Uterus (tissue), 4 donors: ENCODE results near the gene RASGRF1. TPM values are rescaled to one million over a fixed set of nuclear protein-coding genes. Genes with fewer than 3 reads are reported as not detected.

Source experiments
- DNase-seq, 2 donors: peaks; one replicate each; pipeline ENCODE4 v3.0.0-alpha.2; 2019 to 2020
- H3K27ac ChIP-seq, 2 donors: fragments of 200-600 bp; sonication (generic); 1 replicate in 1 of 2; 2 replicates in 1 of 2; pipeline ENCODE4 v1.5.1; 2016 to 2018
- H3K27me3 ChIP-seq, 2 donors: fragments of 200-600 bp; sonication (generic); one replicate each; pipeline ENCODE4 v1.5.1; 2018 to 2019; ENCODE audit warnings: control low read depth in 1 of 2
- H3K36me3 ChIP-seq, 2 donors: fragments of 200-600 bp; sonication (generic); one replicate each; pipeline ENCODE4 v1.5.1; 2019; ENCODE audit warnings: control low read depth in 1 of 2
- H3K4me1 ChIP-seq, 2 donors: fragments of 200-600 bp; sonication (generic); one replicate each; pipeline ENCODE4 v1.5.1; 2018 to 2019; ENCODE audit warnings: control low read depth in 1 of 2
- H3K4me3 ChIP-seq, 2 donors: fragments of 200-600 bp; sonication (generic); 1 replicate in 1 of 2; 2 replicates in 1 of 2; pipeline ENCODE4 v1.5.1; 2018 to 2019; ENCODE audit warnings: mild to moderate bottlenecking in 1 of 2
- H3K9me3 ChIP-seq, 2 donors: fragments of 200-600 bp; sonication (generic); one replicate each; pipeline ENCODE4 v1.5.1; 2019; ENCODE audit warnings: control low read depth in 1 of 2
- POLR2A ChIP-seq, 2 donors: fragments of 450-650 bp; IDR thresholded peaks; one replicate each; pipeline ENCODE4 v1.6.1; 2016; ENCODE audit warnings: antibody characterized with exemption in 2 of 2, mild to moderate bottlenecking in 1 of 2, moderate library complexity in 1 of 2
- intact Hi-C: fragments of 100-400 bp; cut with DNase I; formaldehyde crosslinking; loops from one replicate; pipeline ENCODE4 v1.15.1; 2023; ENCODE audit warnings: low total_unique reads
- total RNA-seq, 4 donors: library from RNA; depleted of rRNA in 3 of 4; stranded (reverse); fragments of >200 nt in 3 of 4; gene quantifications; one replicate each; pipeline versions ENCODE4 v1.1.0 to v1.2.4, GENCODE V29; 2014 to 2023
- TF ChIP-seq, protein P1 (sequence below), 4 experiments: fragments of 200-600 bp in 2 of 4; fragments of 450-650 bp in 2 of 4; sonication (generic) in 2 of 4; IDR thresholded peaks; one replicate each; pipeline ENCODE4 v1.5.1; 2016 to 2019; ENCODE audit warnings: antibody characterized with exemption in 4 of 4, mild to moderate bottlenecking in 2 of 4, moderate library complexity in 1 of 4
- donor health status: DM: yes; HTN: yes; CAD: no.

The RASGRF1 gene
- total RNA-seq, 4 donors from 2014 or later: 0.21 to 3.4 (median 1.8) TPM; not detected in 1

GRCh38 chr15:79042213-79042928 is 48.2 kb downstream of the RASGRF1 start:
- no peaks in the 10 kb centered on the region for H3K27me3 ChIP-seq
- no peaks in the 10 kb centered on the region for H3K9me3 ChIP-seq
- intact Hi-C loops: no loop called here
- no peak overlapping the region for H3K27ac ChIP-seq
- no peak for TF ChIP-seq POLR2A (IDR thresholded peaks at IDR 0.05)
- TF ChIP-seq, protein P1, sequence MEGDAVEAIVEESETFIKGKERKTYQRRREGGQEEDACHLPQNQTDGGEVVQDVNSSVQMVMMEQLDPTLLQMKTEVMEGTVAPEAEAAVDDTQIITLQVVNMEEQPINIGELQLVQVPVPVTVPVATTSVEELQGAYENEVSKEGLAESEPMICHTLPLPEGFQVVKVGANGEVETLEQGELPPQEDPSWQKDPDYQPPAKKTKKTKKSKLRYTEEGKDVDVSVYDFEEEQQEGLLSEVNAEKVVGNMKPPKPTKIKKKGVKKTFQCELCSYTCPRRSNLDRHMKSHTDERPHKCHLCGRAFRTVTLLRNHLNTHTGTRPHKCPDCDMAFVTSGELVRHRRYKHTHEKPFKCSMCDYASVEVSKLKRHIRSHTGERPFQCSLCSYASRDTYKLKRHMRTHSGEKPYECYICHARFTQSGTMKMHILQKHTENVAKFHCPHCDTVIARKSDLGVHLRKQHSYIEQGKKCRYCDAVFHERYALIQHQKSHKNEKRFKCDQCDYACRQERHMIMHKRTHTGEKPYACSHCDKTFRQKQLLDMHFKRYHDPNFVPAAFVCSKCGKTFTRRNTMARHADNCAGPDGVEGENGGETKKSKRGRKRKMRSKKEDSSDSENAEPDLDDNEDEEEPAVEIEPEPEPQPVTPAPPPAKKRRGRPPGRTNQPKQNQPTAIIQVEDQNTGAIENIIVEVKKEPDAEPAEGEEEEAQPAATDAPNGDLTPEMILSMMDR (IDR thresholded peaks at IDR 0.05): no peak
- H3K4me1 ChIP-seq: no peaks in the 10 kb centered on the region
- H3K4me3 ChIP-seq: no peak overlapping the region
- no peak for DNase-seq
- no peaks in the 10 kb centered on the region for H3K36me3 ChIP-seq

DNA sequence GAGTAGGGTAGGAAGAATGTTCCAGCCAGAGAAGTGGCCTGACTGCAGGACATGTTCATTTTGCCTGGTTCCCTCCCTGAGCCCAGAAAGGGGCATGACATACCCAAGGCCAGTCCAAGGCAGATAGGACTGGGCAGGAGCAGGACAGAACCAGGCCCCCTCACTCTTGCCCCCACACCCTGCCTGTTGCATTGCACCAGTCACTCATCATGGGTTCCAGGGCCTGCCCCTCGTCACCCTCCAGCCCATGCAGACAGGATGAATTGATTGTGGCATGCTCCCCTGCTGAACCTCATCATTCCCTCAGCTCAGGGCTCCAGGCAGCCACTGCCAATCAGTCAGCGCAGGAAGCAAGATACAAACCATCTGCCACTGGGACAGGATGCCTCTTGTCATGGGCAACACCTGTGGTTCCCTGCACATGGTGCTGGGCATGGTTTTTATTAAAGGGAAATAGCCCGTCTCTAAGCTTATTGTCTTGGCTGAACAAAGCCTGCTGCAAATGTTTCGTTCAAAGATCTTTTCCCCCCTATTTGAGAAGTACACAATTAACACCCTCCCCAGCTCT is 48.9 kb downstream of the RASGRF1 start:
- no peaks in the 10 kb centered on the region for H3K36me3 ChIP-seq
- no peak overlapping the region for H3K27ac ChIP-seq
- TF ChIP-seq, protein P1 (IDR thresholded peaks at IDR 0.05): no peak
- TF ChIP-seq POLR2A (IDR thresholded peaks at IDR 0.05): no peak
- no peak for DNase-seq
- intact Hi-C loops: no loop called here
- no peaks in the 10 kb centered on the region for H3K9me3 ChIP-seq
- H3K4me3 ChIP-seq: no peak overlapping the region
- H3K27me3 ChIP-seq: no peaks in the 10 kb centered on the region
- H3K4me1 ChIP-seq: no peaks in the 10 kb centered on the region

- no peaks in the 10 kb centered on the region for H3K9me3 ChIP-seq
- H3K27ac ChIP-seq: no peak overlapping the region
- no peaks in the 10 kb centered on the region for H3K27me3 ChIP-seq
- H3K4me1 ChIP-seq: no peaks in the 10 kb centered on the region
- TF ChIP-seq POLR2A (IDR thresholded peaks at IDR 0.05): no peak
- TF ChIP-seq, protein P1 (IDR thresholded peaks at IDR 0.05): no peak
- intact Hi-C loops: no loop called here
- H3K4me3 ChIP-seq: no peak overlapping the region
- no peaks in the 10 kb centered on the region for H3K36me3 ChIP-seq
- no peak for DNase-seq
Measured at GRCh38 chr15:79037848-79038247, 52.7 kb downstream of the RASGRF1 start.

- Histone ChIP-seq H3K27ac (no peak overlapping the region), H3K27me3 (no peaks in the 10 kb centered on the region), H3K9me3 (no peaks in the 10 kb centered on the region), H3K4me3 (no peak overlapping the region), H3K4me1 (no peaks in the 10 kb centered on the region), H3K36me3 (no peaks in the 10 kb centered on the region)
- DNase-seq: no peak
- TF ChIP-seq POLR2A (IDR thresholded peaks at IDR 0.05): no peak
- TF ChIP-seq, protein P1 (IDR thresholded peaks at IDR 0.05): no peak
- intact Hi-C loops: no loop called here
Measured at GRCh38 chr15:79036323-79036722, 54.3 kb downstream of the RASGRF1 start.

DNA sequence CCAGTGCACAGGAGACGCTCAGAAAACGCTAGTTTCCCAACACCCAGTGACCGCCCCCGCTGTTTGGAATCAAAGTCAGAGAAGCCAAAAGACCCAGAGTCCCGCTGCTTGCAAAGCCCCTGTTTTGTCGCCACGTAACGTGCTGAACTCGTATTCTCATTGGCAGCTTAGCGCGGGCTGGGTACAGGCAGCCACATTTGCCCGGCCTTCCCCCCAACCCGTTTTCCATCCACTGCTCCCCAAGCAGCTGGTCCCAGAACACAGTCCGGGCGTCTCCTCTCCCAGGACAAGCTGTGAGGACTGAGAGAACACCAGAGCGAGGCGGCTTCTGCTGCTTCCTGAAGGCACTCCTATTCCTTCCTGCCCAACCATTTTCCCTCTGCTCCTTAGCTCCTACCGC is 54.8 kb downstream of the RASGRF1 start:
- intact Hi-C loops: no loop called here
- TF ChIP-seq POLR2A (IDR thresholded peaks at IDR 0.05): no peak
- TF ChIP-seq, protein P1 (IDR thresholded peaks at IDR 0.05): no peak
- Histone ChIP-seq H3K4me3 (no peak overlapping the region), H3K9me3 (no peaks in the 10 kb centered on the region), H3K27ac (no peak overlapping the region), H3K4me1 (no peaks in the 10 kb centered on the region), H3K27me3 (no peaks in the 10 kb centered on the region), H3K36me3 (no peaks in the 10 kb centered on the region)
- no peak for DNase-seq
